Astrocyte of the spinal cord (primary cell): ENCODE results near the gene FAM83D.

ENCODE experiments used
- DNase-seq: peaks from one replicate; pipeline ENCODE4 v3.0.0; 2011; ENCODE audit warnings: low read depth, low spot score
- H3K4me3 ChIP-seq: 2 replicates; pipeline ENCODE4 v1.5.1; 2011; ENCODE audit warnings: low read depth, mild to moderate bottlenecking, low read length, moderate library complexity
- CTCF ChIP-seq: IDR thresholded peaks from 2 replicates; pipeline ENCODE4 v1.5.1; 2012; ENCODE audit warnings: low read depth, mild to moderate bottlenecking, low read length, inconsistent platforms
- in situ Hi-C: cut with HindIII; loops from 2 replicates; pipeline ENCODE4 v1.10.0; 2017; ENCODE audit warnings: low sequenced_read_pairs

The FAM83D gene

GRCh38 chr20:38999965-39000910 lies 74.0 kb downstream of the FAM83D start:
- DNase-seq, result no peak
- in situ Hi-C loops, result no loop called here
- TF ChIP-seq CTCF, result no peak
- H3K4me3 ChIP-seq, result no peak overlapping the region
